Retinal pigment epithelial cell (primary cell): Measurements from ENCODE around the gene OR51S1.

Experiments used
- DNase-seq: peaks from one replicate; pipeline ENCODE4 v3.0.0-alpha.2; 2010; ENCODE audit warnings: low read depth
- H3K4me3 ChIP-seq: 2 replicates; pipeline ENCODE4 v1.5.1; 2011; ENCODE audit warnings: mild to moderate bottlenecking, low read length, control low read depth, moderate library complexity
- CTCF ChIP-seq: conservative IDR thresholded peaks from 2 replicates; pipeline ENCODE4 v1.5.1; 2011; ENCODE audit warnings: low read depth, low read length, control low read depth, inconsistent platforms

Gene OR51S1

GRCh38 chr11:4848908-4849532 lies at the start of gene OR51S1:
Gene OR51S1 (minus strand): TSS chr11:4849208. CDS start chr11:4849208, 0 bp downstream.
- TF ChIP-seq CTCF, result no peak
- H3K4me3 ChIP-seq, result no peak within 1 kb of the TSS
- DNase-seq, result no peak

GRCh38 chr11:4891996-4892640 lies 43.1 kb upstream of the OR51S1 start:
- peak; percentile 86 for DNase-seq
- no peak overlapping the region for H3K4me3 ChIP-seq
- peak; percentile 29 for TF ChIP-seq CTCF

GRCh38 chr11:4890279-4890678 lies 41.3 kb upstream of the OR51S1 start:
- no peak for DNase-seq
- H3K4me3 ChIP-seq, result no peak overlapping the region
- no peak for TF ChIP-seq CTCF

GRCh38 chr11:4887591-4887990 lies 38.6 kb upstream of the OR51S1 start:
- DNase-seq, result no peak
- no peak overlapping the region for H3K4me3 ChIP-seq
- TF ChIP-seq CTCF, result no peak

GRCh38 chr11:4886186-4886585 lies 37.2 kb upstream of the OR51S1 start:
- TF ChIP-seq CTCF, result no peak
- no peak for DNase-seq
- H3K4me3 ChIP-seq, result no peak overlapping the region

- no peak for DNase-seq
- no peak overlapping the region for H3K4me3 ChIP-seq
- TF ChIP-seq CTCF, result no peak
Observed at GRCh38 chr11:4884361-4884760, 35.4 kb upstream of the OR51S1 start.

- TF ChIP-seq CTCF, result no peak
- H3K4me3 ChIP-seq, result no peak overlapping the region
- DNase-seq, result no peak
Observed at GRCh38 chr11:4882543-4882942, 33.5 kb upstream of the OR51S1 start.
